Neural progenitor cell (in vitro differentiated cells): ENCODE measurements around the gene TP53TG3E.
"Not testable (repeated sequence)": the region's sequence is repeated elsewhere in the genome, so short reads cannot be mapped to it uniquely, and the experiment has no call there.

ENCODE experiments used
- EZH2 ChIP-seq: fragments of 200-600 bp; sonication (generic); IDR thresholded peaks from 2 replicates; pipeline ENCODE4 v1.6.1; 2017; ENCODE audit warnings: antibody characterized with exemption, mild to moderate bottlenecking, moderate library complexity
- TF ChIP-seq, protein P1 (sequence below): fragments of 200-600 bp; sonication (generic); IDR thresholded peaks from 2 replicates; pipeline ENCODE4 v1.5.1; 2017; ENCODE audit warnings: antibody characterized with exemption, mild to moderate bottlenecking

DNA sequence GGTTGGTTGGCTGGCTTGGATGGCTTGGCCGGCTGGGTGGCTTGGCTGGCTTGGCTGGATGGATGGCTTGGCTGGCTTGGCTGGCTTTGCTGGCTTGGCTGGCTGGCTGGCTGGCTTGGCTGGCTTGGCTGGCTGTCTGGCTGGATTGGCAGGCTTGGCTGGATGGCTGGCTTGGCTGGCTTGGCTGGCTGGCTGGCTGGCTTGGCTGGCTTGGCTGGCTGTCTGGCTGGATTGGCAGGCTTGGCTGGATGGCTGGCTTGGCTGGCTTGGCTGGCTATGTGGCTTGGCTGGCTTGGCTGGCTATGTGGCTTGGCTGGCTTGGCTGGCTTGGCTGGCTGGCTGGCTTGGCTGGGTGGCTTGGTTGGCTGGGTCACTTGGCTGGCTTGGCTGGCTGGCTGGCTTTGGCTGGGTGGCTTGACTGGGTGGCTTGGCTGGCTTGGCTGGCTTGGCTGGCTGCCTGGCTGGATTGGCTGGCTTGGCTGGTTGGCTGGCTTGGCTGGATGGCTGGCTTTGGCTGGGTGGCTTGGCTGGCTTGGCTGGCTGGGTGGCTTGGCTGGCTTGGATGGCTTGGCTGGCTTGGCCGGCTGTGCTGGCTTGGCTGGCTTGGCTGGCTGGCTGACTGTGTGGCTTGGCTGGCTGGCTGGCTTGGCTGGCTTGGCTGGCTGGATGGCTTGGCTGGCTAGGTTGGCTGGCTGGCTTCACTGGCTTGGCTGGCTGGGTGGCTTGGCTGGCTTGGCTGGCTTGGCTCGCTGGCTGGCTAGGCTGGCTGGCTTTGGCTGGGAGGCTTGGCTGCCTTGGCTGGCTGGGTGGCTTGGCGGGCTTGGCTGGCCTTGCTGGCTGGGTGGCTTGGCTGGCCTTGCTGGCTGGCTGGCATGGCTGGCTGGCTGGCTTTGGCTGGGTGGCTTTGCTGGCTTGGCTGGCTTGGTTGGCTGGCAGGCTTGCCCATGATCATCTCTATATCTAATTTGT is 35.3 kb downstream of the TP53TG3E start:
- TF ChIP-seq, protein P1, sequence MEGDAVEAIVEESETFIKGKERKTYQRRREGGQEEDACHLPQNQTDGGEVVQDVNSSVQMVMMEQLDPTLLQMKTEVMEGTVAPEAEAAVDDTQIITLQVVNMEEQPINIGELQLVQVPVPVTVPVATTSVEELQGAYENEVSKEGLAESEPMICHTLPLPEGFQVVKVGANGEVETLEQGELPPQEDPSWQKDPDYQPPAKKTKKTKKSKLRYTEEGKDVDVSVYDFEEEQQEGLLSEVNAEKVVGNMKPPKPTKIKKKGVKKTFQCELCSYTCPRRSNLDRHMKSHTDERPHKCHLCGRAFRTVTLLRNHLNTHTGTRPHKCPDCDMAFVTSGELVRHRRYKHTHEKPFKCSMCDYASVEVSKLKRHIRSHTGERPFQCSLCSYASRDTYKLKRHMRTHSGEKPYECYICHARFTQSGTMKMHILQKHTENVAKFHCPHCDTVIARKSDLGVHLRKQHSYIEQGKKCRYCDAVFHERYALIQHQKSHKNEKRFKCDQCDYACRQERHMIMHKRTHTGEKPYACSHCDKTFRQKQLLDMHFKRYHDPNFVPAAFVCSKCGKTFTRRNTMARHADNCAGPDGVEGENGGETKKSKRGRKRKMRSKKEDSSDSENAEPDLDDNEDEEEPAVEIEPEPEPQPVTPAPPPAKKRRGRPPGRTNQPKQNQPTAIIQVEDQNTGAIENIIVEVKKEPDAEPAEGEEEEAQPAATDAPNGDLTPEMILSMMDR = not testable (repeated sequence)
- TF ChIP-seq EZH2 = not testable (repeated sequence)
